Activated naive CD4-positive, alpha-beta T cell treated with anti-CD3 and anti-CD28 coated beads, Interleukin-2, amount 50 U/mL, for 16 hours (primary cell): ENCODE results near the gene AMOTL1.

Source experiments
- DNase-seq: peaks from one replicate; pipeline ENCODE4 v3.0.0-alpha.2; 2020

AMOTL1 gene

GRCh38 chr11:94746721-94747120 lies 21.4 kb upstream of the AMOTL1 start:
- no peak for DNase-seq

- DNase-seq: no peak
Measured at GRCh38 chr11:94747146-94747545, 21.0 kb upstream of the AMOTL1 start.

GRCh38 chr11:94747601-94748041 lies 20.5 kb upstream of the AMOTL1 start:
- no peak for DNase-seq

GRCh38 chr11:94749369-94749768 lies 18.8 kb upstream of the AMOTL1 start:
- no peak for DNase-seq

GRCh38 chr11:94750319-94751217 lies 17.6 kb upstream of the AMOTL1 start:
- no peak for DNase-seq

GRCh38 chr11:94751218-94751609 lies 16.9 kb upstream of the AMOTL1 start:
- no peak for DNase-seq

GRCh38 chr11:94751786-94752185 lies 16.4 kb upstream of the AMOTL1 start:
- no peak for DNase-seq

GRCh38 chr11:94753630-94754029 lies 14.5 kb upstream of the AMOTL1 start:
- no peak for DNase-seq

GRCh38 chr11:94754335-94754734 lies 13.8 kb upstream of the AMOTL1 start:
- no peak for DNase-seq

- no peak for DNase-seq
Measured at GRCh38 chr11:94754819-94755218, 13.3 kb upstream of the AMOTL1 start.

- DNase-seq: no peak
Measured at GRCh38 chr11:94755494-94755893, 12.7 kb upstream of the AMOTL1 start.

GRCh38 chr11:94757037-94757735 lies 11.0 kb upstream of the AMOTL1 start:
- no peak for DNase-seq

GRCh38 chr11:94758666-94759065 lies 9.5 kb upstream of the AMOTL1 start:
- DNase-seq: no peak

GRCh38 chr11:94759522-94759921 lies 8.6 kb upstream of the AMOTL1 start:
- no peak for DNase-seq

GRCh38 chr11:94760296-94760695 lies 7.9 kb upstream of the AMOTL1 start:
- no peak for DNase-seq

- DNase-seq: no peak
Measured at GRCh38 chr11:94762208-94762607, 5.9 kb upstream of the AMOTL1 start.

- no peak for DNase-seq
Measured at GRCh38 chr11:94762995-94763394, 5.2 kb upstream of the AMOTL1 start.

GRCh38 chr11:94766713-94767206 lies 1.4 kb upstream of the AMOTL1 start:
- DNase-seq: no peak

GRCh38 chr11:94767291-94767690 lies 865 bp upstream of the AMOTL1 start:
- DNase-seq: no peak

- no peak for DNase-seq
Measured at GRCh38 chr11:94768602-94769541, 716 bp downstream of the AMOTL1 start.

- DNase-seq: no peak
Measured at GRCh38 chr11:94769880-94770279, 1.7 kb downstream of the AMOTL1 start.

- no peak for DNase-seq
Measured at GRCh38 chr11:94770563-94771120, 2.5 kb downstream of the AMOTL1 start.

GRCh38 chr11:94771390-94771789 lies 3.2 kb downstream of the AMOTL1 start:
- no peak for DNase-seq
